K562 (cell line): Measurements from ENCODE around the gene SLIT1. TPM values are rescaled to one million over a fixed set of nuclear protein-coding genes. Genes with fewer than 3 reads are reported as not detected.

Experiments
- E2F4 ChIP-seq: sonication (generic); formaldehyde crosslinking; IDR thresholded peaks from 2 replicates; pipeline ENCODE4 v1.8.0; 2022; ENCODE audit warnings: mild to moderate bottlenecking, low read depth, missing genetic modification reagents
- MYBL2 ChIP-seq, 2 experiments: fragments of 450-650 bp in 1 of 2; sonication (generic) in 1 of 2; formaldehyde crosslinking in 1 of 2; IDR thresholded peaks; 2 replicates each; pipeline versions ENCODE4 v1.6.1 to v1.8.1; 2017 to 2022; ENCODE audit warnings: borderline replicate concordance in 1 of 2, inconsistent platforms in 1 of 2, low read depth in 1 of 2, mild to moderate bottlenecking in 1 of 2, missing genetic modification reagents in 1 of 2, moderate library complexity in 1 of 2
- MYC ChIP-seq, 2 experiments: fragments of 250-450 bp in 1 of 2; sonication (Bioruptor Pico) in 1 of 2; IDR thresholded peaks; 2 replicates each; pipeline versions ENCODE4 v1.5.1 to v1.6.1; 2012 to 2021; ENCODE audit warnings: low read depth in 2 of 2, borderline replicate concordance in 1 of 2, improper control_type of control experiment in 1 of 2, low read length in 1 of 2, mild to moderate bottlenecking in 1 of 2, moderate library complexity in 1 of 2
- NR0B1 ChIP-seq: fragments of 450-650 bp; IDR thresholded peaks from one replicate; pipeline ENCODE4 v1.6.1; 2018; ENCODE audit warnings: mild to moderate bottlenecking, moderate library complexity; ENCODE audit not compliant: partially characterized antibody
- PRPF4 ChIP-seq: fragments of 200-400 bp; formaldehyde crosslinking; IDR thresholded peaks from one replicate; pipeline ENCODE4 v1.6.1; 2017; ENCODE audit warnings: low read length, low read depth, mild to moderate bottlenecking; ENCODE audit not compliant: insufficient read depth, poor library complexity, severe bottlenecking
- RBFOX2 ChIP-seq: fragments of 200-400 bp; formaldehyde crosslinking; IDR thresholded peaks from 2 replicates; pipeline ENCODE4 v1.6.1; 2017; ENCODE audit warnings: low read depth, mild to moderate bottlenecking, low read length, moderate library complexity
- REST ChIP-seq, 2 experiments: fragments of 450-650 bp; formaldehyde crosslinking in 1 of 2; IDR thresholded peaks; 2 replicates each; pipeline versions ENCODE4 v1.4.0 to v1.6.1; 2014 to 2020; ENCODE audit warnings: mild to moderate bottlenecking in 2 of 2, borderline replicate concordance in 1 of 2, low read depth in 1 of 2
- ZFX ChIP-seq: sonication (generic); formaldehyde crosslinking; IDR thresholded peaks from 2 replicates; pipeline ENCODE4 v1.8.0; 2022; ENCODE audit warnings: mild to moderate bottlenecking, missing genetic modification reagents, moderate library complexity
- ZNF384 ChIP-seq: IDR thresholded peaks from 2 replicates; pipeline ENCODE4 v1.6.1; 2012; ENCODE audit warnings: low read depth, low read length, improper control_type of control experiment
- polyA plus RNA-seq, 8 experiments: library from polyadenylated mRNA; depleted of rRNA in 4 of 8; stranded (reverse) in 5 of 8; unstranded in 3 of 8; fragments of >200 nt; fragmentation: Nextera tagmentation in 2 of 8; fragmentation: Illumina TruSeq in 1 of 8; extraction: Ambion mirVana in 2 of 8; extraction: Trizol in 1 of 8; gene quantifications; 2 replicates each; pipeline versions ENCODE4 v1.2.1 to v1.2.3, GENCODE V29; 2011 to 2014; ENCODE audit warnings: inconsistent platforms in 1 of 8, missing spikeins in 1 of 8
- total RNA-seq, 7 experiments: library from RNA; depleted of rRNA in 6 of 7; stranded (reverse); fragments of >200 nt in 6 of 7; fragmentation: Illumina TruSeq in 2 of 7; extraction: Trizol in 2 of 7; gene quantifications; 2 replicates each; pipeline versions ENCODE4 v1.2.1 to v1.2.3, GENCODE V29; 2011 to 2021; ENCODE audit warnings: low replicate concordance in 1 of 7

SLIT1 gene
- total and polyA plus RNA-seq, 9 of the 15 experiments (the other 6 are each of a cell fraction or from before 2014, with no cell fraction given) = 0.01 to 0.11 (median 0.04) TPM; not detected in 3

GRCh38 chr10:97072851-97073665 is 112.7 kb downstream of the SLIT1 start (continued):
- TF ChIP-seq REST (IDR thresholded peaks at IDR 0.05; ENCODE audit: borderline replicate concordance) (peak; percentile 64; the same call in 1 of the 2 replicates), REST (CRISPR knock-in tag; IDR thresholded peaks at IDR 0.05; ENCODE audit: low read depth) (no peak), RBFOX2 (no peak), NR0B1 (no peak), E2F4 (CRISPR knock-in tag) (no peak), ZNF384 (peak; percentile 41; the same call in 1 of the 2 replicates), ZFX (CRISPR knock-in tag) (no peak), MYBL2 (IDR thresholded peaks at IDR 0.05; ENCODE audit: low read depth) (no peak), MYBL2 (CRISPR knock-in tag; IDR thresholded peaks at IDR 0.05; ENCODE audit: borderline replicate concordance) (no peak), MYC (IDR thresholded peaks at IDR 0.05; ENCODE audit: low read depth, low read length) (no peak), MYC (CRISPR knock-in tag; IDR thresholded peaks at IDR 0.05; ENCODE audit: borderline replicate concordance, low read depth) (no peak), PRPF4 (no peak)
